Spleen (tissue), 7 donors: ENCODE data around the gene AUH.

Experiments used
- POLR2A ChIP-seq, 3 donors: fragments of 450-650 bp; IDR thresholded peaks; one replicate each; pipeline ENCODE4 v1.5.1; 2017; ENCODE audit warnings: antibody characterized with exemption in 3 of 3, mild to moderate bottlenecking in 1 of 3
- POLR2AphosphoS5 ChIP-seq, 3 donors: sonication (generic); formaldehyde crosslinking; IDR thresholded peaks; one replicate each; pipeline ENCODE4 v1.5.1; 2017; ENCODE audit warnings: antibody characterized with exemption in 3 of 3
- TF ChIP-seq, protein P1 (sequence below), 11 experiments: fragments of 200-600 bp in 7 of 11; fragments of 450-650 bp in 4 of 11; sonication (generic) in 4 of 11; IDR thresholded peaks in 8 of 11; conservative IDR thresholded peaks in 3 of 11; 1 replicate in 7 of 11; 2 replicates in 4 of 11; pipeline versions ENCODE4 v1.4.0 to v1.8.0; 2016 to 2021; ENCODE audit warnings: antibody characterized with exemption in 11 of 11, inconsistent platforms in 4 of 11, mild to moderate bottlenecking in 1 of 11
- donor health status: DM: no; HTN: no; CAD: no; lungs with moderate emphysema.
- donor health status: DM: no; HTN: no; CAD: no.
- donor health status: DM: no; HTN: no; CAD: no.

DNA sequence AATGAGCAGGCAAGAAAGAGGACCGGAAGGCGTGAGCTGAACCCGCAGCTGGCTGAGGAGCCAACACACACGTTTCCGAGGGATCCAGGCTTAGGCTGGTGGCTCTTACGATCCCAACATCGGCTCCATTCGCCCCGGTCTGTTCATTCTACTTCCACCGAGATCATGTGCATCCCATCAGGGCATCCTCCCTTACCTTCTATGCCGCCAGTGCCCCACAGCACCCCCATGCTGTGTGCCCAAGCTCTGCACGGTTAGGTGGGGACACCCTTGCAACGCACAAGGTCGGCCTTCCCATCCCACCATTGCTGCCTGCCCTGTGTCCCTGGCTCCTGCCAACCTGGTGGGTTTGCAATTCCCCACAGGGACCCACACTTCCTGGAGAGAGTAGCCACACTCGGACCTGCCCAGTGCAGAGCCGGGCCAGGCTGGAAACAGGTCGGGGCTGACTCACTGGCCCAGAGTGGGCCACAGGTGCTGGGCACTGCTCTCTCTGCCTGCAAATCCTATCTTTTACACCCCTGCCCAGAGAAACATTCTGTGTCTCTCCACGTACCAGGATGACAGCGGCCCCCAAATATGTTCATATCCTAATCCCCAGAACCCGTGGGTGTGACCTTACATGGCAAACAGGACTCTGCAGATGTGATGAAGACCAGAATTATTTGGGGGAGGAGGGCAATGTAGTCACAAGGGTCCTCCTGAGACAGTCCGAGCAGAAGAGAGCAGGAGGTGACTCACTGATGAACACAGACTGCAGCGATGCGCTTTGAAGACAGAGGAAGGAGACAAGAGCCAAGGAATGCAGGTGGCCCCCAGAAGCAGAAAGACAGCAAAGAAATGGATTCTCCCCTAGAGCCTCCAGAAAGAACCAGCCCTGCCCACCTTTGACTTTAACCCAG lies 182.2 kb downstream of the AUH start:
- TF ChIP-seq POLR2AphosphoS5 (IDR thresholded peaks at IDR 0.05) (no peak), POLR2A (IDR thresholded peaks at IDR 0.05) (no peak)
- TF ChIP-seq, protein P1, sequence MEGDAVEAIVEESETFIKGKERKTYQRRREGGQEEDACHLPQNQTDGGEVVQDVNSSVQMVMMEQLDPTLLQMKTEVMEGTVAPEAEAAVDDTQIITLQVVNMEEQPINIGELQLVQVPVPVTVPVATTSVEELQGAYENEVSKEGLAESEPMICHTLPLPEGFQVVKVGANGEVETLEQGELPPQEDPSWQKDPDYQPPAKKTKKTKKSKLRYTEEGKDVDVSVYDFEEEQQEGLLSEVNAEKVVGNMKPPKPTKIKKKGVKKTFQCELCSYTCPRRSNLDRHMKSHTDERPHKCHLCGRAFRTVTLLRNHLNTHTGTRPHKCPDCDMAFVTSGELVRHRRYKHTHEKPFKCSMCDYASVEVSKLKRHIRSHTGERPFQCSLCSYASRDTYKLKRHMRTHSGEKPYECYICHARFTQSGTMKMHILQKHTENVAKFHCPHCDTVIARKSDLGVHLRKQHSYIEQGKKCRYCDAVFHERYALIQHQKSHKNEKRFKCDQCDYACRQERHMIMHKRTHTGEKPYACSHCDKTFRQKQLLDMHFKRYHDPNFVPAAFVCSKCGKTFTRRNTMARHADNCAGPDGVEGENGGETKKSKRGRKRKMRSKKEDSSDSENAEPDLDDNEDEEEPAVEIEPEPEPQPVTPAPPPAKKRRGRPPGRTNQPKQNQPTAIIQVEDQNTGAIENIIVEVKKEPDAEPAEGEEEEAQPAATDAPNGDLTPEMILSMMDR (IDR thresholded peaks at IDR 0.05 in 8 of 11, conservative IDR thresholded peaks at IDR 0.05 in 3 of 11): no peak
